GM19324 (cell line): ENCODE data around the gene CDKL1.
A peak's percentile ranks its signal among the peaks of the same experiment; 100 is the strongest.
"Not testable (repeated sequence)": the region's sequence is repeated elsewhere in the genome, so short reads cannot be mapped to it uniquely, and the experiment has no call there.

ENCODE experiments used
- ATAC-seq: cut with Tn5 transposase; IDR thresholded peaks from one replicate; pipeline ENCODE4 v1.9.1; 2021; ENCODE audit warnings: mild to moderate bottlenecking, moderate library complexity; ENCODE audit not compliant: unreplicated experiment, low FRiP score

The CDKL1 gene

DNA sequence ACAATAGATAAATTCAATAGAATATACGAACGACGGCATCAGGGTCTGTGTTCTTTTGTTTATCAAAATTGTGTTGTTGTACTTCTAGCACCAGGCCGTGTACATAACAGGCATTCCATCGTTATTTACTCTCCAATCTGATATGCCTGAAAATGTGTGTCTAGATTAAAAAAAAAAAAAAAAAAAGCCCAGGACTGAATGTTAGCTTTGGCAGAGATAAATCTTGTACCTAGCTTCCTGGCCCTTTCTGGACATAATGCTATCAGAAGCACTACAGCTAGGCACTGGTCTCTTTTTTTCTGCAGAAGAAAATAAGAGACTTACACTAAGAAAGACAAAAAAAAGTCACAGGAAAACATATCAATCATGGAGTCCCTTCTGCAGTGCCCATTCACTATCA lies 37.0 kb downstream of the CDKL1 start:
- ATAC-seq = no peak

DNA sequence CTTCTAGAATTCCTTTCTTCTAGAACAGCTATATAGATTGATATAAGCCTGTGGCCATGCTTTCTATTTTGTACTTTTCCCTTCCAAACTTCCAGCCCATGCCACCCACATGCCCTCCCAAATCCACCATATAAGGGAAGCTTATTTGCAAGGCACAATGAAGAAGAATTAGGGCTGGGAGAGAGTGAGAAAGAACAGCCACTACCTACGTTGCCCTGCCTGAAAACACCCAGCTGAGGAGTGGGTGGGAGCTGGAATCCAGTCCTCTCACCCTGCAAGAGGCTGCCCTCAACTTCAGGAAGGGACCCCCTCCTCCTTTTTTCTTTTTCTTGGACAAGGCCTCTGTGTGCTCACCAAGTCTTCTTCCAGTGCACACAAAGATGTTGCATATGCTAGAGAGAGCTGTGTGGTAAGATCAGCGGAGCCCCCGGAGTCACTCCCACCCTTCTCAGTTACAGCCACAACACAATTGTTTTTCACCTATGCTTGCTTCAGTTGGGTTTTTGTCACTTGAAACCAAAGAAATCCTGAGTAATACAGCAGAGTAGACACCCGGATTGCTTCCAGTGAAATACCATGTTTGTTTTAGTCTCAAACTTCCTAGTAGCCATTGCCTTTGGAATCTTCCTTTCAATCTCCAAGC lies 38.8 kb downstream of the CDKL1 start:
- no peak for ATAC-seq

DNA sequence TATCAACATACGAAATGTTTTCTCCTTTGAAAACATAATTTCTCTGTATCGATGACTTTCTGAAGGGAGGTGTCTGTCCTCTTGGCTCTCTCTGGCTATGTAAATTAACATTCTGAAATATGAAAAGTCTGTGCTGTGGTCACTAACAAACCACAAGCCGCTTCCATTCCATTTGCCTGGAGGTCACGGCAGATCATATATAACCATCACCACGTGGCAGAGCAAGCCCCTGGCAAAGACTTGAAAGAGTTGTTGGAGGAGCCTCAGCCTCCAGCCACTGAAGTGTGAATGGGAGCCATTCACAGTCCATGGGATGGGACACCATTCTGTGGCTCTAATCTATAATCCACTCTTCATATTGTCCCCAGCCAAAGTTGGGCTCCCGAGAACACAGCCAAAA lies 39.6 kb downstream of the CDKL1 start:
- no peak for ATAC-seq

DNA sequence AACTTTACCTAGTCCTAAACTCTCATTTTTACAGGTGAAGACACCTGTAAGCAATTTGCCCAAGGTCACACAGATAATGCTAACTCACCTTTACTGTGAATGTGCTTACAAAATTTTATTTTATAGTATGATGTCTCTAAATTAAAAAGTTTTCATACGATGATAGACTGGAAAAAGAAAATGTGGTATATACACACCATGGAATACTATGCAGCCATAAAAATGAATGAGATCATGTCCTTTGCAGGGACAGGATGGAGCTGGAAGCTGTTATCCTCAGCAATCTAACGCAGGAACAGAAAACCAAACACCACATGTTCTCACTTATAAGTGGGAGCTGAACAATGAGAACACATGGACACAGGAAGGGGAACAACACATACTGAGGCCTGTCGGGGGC lies 40.4 kb downstream of the CDKL1 start:
- ATAC-seq = not testable (repeated sequence)

DNA sequence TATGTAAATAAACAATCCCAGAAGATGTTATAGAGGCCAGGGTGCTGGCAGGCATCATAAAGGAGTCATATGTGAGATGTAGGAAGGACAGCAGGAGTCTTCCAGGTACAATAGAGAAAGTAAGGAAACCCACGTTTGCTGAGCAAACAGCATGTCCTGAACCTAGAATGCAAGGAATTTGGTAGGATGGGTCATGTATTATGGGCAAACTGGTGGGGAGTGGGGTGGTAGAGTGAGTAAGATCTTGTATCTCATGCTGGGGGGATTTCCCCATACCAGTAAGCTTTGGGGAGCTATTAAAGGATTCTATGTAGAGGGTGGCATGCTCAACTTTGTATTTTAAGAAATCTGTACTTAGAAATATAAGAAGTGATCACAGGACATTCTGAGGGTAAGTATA lies 41.0 kb downstream of the CDKL1 start:
- ATAC-seq = no peak

DNA sequence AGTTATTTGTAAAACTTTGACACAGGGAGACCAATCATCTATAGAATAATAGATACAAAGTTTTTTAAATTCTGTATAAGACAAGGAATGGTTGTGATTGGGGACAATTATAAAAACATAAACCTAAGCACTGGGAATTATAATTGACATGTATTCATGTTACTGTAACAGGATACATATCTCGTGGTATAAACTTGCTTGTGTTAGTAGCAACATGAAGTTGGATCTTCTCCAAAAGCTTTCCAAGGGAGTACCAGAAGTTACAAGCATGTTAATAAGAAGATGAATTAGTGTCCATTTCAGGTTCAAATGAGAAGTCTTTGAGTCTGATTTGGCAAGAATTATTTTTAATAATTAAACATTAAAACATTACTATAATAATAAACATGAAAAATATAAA lies 42.2 kb downstream of the CDKL1 start:
- no peak for ATAC-seq

DNA sequence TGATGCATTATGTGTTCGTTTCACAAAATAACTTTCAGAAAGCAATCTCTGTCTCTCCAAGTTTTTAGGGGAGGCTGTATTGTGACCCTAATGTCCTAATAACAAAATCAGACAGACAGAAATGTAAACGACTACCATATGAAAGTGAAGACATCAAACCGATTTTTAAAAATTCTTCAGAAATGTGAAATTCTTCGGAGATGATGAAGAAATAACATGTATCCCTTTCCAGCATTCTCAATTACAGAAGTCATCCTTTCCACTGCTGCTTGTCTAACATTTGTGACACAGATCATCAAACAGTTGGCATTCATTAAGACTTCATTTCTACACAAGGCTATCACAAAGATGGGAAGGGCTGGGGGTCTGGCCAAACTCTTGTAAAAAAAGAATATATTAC lies 43.6 kb downstream of the CDKL1 start:
- no peak for ATAC-seq

DNA sequence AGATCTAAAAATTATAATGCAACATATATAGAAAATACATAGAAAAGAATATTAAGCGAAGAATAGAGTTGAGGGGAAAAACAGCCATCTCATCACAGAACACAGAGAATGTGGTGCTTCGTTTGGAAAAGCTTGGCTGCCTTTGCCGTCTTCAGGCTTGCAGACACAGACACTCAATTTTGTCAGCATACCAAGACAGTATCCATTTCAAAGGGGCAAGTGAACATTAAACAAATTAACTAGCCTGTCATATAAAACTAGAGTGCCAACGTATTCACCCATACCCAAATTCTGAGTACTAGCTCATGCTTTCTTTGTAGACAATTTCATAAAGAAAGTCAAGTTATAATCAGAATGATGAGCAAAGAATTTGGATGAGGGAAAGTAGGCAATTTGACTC lies 44.1 kb downstream of the CDKL1 start:
- ATAC-seq = no peak

DNA sequence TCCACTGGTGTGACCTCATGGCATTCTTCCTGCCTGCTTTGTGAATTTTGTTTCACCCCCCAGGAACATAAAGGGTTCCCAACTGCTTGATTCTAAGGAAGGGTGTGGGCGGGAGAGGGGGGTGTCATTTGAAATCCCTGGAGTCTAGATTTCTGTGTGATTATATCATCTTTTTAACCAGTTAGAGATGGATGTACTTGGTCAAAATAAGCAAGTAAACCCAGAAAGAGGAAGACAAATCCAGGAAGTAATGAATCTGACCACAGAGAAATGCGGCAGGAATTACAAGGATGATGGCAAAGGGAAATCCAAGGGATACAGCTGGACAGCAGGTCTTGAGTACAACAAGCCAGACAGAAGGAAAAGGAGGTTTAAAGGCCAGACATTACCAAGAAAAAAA lies 45.7 kb downstream of the CDKL1 start:
- ATAC-seq = no peak

DNA sequence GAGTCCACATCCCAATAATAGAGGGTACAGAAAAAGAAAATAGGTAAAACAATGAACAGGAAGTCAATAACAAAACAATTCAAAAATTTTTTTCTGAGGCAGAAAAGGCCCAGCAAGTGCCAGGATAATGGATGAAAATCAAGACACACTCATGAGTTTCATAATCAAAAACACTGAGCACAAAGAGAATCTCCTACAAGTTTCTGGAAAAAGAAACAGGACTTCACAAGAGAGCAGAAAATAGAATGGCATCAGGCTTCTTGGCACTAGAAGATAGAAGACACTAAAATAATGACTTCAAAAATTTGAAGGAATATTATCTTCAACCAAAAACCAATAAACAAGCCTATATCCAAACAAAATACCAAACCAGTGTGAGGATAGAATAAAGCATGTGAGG lies 47.7 kb downstream of the CDKL1 start:
- no peak for ATAC-seq

DNA sequence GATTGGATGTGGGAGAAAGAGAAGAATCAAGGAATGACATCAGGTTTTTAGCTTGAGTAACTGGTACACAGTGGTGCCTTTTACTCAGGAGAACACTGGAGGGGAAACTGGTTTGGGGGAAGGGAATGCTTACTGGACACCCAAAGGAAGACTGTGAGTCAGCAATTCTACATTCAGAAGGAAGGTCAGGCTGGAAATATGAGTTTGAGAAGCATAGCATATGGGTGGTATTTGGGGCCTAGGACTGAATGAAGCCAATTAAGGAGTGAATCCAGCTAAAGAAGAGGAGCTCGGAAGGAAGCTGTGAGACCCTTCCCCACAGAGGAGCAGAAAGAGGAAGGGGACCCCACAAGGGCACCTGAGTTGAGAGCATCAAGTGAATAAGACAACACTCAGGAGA lies 49.2 kb downstream of the CDKL1 start:
- ATAC-seq = no peak

DNA sequence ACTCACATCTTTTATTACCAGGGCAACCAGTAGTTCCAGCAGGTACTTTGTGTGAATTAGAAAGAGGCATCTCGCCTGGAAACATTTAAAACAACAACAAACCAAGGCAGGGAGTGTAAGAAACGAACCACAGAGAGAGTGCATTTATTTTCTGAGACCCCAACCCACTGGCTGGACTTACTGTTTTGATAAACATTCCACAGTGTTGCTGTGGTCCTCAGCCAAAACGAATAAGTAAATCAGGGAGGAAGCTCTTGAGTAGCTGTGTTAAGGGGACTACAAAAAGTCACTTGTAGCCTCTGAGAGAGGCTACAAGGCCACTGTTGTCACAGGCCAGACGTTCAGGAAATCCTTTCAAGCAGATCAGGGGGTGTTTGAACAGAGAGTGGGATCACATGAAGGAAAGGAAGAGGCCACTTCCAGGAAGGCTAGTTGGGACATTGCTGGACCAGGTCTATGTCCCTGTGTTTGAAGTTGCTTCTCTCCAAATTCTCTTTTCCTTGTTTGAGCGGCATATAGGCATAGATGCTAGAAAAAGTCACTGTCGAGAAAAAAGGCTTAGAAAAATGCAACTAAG lies 50.7 kb downstream of the CDKL1 start:
- ATAC-seq = no peak

DNA sequence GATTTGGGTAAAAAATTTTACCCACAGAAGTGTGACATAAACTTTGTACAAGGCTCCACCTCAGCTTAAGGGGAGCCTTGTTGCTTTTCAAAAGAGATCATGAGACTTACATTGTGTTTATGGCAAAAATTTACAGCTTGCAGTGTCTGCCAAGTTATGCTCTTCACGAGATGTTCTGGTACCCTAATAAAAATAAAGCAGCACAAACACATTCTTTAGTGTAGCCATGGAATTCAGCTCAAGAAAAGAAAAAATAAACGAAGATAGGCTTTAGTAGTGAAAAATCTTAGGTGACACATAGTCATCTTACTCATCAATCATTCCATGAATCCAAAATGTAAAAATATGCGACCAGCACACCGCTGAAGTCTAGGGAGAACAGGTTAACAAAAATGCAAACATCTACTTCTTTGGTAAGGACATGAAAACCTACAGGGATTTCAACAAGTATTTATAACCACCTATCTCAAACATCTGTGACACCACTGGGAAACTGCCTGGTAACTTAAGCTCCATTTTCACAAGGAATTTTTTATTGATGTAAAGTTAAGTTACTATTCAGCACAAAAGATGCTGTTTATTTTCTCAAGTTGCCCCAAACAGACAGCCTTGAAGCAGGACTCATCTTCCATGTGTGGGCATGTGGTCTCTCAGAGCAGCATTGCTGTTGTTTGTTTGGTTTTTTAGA lies 51.7 kb downstream of the CDKL1 start:
- no peak for ATAC-seq

DNA sequence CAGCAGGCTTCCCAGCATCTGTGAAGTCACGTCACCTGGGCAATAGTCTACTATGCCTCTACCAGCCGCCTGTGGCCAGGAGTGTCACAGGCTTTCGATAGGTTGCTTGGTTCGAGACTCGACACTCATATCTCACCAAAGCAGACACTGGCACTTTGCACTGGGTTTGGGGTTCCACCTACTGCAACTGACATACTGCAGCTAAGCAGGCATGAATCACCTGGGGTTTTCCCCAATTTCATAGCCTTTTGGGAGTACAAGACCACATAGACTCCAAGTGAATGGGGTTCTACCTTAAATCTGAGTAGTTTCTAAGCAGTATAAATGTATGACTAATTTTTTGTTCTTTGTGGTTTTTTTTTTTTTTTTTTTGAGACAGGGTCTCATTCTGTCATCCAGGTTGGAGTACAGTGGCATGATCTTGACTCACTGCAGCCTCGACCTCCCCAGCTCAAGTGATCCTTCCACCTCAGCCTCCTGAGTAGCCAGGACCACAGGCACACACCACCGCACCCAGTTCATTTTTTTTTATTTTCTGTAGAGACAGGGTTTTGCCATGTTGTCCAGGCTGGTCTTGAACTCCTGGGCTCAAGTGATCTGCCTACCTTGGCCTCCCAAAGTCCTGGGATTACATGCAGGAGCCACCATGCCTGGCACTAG lies 52.4 kb downstream of the CDKL1 start:
- peak; percentile 56 for ATAC-seq

DNA sequence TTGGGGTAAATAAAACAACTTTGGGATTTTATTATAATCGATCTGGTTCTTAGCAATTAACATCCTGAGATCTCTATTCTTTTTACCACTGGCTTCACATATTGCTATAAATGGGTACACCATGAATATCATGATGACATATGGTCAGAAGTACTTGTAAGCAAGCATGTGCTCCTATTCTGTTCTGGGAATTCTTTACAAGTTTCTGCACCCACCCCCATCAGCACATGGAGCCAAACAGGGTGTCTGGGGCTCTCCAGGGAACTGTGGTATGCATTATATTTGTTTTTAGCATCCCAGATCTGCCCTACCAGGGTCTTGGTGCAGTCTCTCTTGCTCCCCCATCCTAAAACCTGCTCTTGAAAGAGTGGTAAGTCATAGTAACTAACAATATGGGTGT lies 53.2 kb downstream of the CDKL1 start:
- ATAC-seq = no peak

DNA sequence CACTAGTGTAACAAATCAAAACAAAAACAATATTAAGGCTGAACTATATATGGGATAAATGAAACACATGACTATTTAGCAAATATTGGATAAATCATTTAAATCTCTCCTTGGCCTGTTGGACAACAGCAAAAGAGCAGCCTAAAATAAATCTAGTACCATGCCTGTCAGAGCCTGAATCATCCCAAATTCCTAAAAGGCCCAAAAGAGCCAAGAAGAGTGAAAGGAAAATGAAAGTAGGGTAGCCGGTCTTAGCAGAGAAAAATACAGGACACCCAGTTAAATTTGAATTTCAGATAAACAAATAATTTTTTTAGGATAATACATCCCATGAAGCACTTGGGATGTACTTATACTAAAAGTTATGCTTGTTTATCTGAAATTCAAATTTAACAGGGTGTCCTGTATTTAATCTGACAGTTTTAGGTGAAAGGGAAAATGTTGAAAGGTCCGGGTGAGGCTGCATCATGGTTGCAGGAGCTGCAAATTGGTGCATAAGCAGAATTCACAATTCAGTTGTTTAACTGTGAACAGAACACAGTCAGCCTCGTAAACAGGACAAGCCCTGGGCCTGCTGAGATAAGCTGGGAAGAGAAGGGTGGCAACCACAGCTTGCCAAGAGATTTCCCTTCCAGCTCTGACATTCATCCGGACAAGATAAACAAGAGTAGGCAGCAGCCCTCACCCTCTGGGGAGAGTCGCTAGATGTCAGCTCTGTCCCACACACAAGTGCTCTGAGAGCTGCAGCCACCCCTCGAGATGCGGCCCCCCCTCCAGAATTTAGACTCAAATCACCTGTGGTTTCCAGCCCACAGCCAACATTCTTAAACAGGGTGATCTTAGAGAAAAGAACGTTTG lies 54.2 kb downstream of the CDKL1 start:
- no peak for ATAC-seq

DNA sequence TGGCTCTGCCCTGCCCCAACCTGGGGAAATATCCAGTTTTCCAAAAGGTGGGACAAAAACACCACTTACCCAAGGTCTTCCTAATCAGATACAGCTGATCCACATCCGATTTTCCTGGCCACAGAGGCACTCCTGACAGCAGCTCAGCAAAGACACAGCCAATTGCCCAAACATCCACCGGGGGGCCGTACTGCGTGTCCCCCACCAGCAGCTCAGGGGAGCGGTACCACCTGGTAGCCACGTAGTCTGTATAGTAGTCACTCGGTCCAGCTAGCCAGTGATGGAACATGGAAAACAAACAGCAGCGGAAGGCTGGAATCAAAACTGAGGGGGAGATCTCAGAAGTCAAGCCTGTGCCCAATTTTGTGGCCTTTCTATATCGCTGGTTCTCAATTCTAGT lies 55.7 kb downstream of the CDKL1 start:
- no peak for ATAC-seq

DNA sequence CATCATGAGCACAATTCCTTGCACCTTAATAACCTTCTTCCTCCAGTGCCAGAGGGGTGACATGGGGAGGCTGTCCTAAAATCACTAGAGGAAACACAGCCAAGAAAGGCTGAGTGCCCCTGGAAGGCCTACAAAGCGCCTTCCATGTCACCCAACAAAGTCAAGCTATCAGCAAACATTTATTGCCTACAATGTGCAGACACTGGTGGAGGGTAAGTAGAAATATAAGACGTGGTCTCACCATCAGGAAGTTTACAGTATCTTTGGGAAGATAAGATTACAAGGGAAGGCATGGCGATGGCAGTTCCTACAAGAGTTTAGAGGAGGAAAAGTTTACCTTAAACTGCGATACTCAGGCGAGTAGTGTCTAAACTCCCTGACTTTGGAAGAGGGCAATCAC lies 56.6 kb downstream of the CDKL1 start:
- ATAC-seq = no peak

DNA sequence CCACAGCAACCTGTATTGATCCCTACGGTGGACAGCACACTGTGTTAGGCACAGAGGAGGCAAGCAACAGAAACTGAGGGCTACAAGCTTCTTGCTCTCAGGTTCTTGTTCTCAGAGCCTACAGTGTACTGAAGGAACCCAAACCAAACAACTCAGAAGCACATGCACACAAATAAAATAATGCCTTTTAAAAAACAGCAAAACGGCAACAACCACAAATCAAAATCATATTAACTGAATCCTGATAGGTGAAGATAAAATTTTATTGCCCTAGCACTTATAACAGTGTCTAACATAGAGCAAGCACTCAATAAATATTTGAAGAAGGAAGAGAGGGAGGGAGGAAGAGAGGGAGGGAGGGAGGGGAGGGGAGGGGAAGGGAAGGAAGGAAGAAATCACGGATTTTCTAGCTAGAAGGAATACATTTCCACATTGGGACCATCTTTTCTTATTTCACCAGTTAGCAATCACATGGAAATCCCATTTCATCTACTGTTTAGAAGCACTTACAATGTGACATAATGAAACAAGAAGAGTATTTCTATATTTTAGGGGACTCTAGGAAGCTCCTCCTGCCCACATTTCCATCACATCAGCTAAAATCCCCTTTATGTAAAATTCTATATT lies 57.4 kb downstream of the CDKL1 start:
- no peak for ATAC-seq

DNA sequence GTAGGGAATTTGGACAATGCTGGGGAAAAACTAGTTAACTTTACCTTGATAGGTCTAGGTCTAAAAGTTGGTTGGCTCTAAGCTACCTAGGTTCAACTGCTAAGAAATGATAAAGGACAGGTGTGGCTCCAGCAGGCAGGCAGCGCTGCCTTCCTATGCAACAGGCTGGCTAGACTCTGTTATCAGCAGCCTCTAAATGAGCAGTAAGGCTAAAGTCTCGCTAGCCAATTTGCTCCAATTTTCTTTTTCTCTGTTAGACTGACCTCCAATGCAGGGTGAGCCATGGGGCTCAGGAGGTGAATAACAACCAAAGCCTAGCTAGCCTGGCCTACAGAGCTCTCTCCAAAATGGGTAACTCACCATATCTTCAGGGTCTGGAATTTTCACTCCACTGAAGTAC lies 58.1 kb downstream of the CDKL1 start:
- no peak for ATAC-seq
